Measurements from ENCODE around the gene PADI3. TPM values are rescaled to one million over a fixed set of nuclear protein-coding genes. Genes with fewer than 3 reads are reported as not detected.

PADI3 gene
- total and polyA plus RNA-seq, 12 donors: not detected

DNA sequence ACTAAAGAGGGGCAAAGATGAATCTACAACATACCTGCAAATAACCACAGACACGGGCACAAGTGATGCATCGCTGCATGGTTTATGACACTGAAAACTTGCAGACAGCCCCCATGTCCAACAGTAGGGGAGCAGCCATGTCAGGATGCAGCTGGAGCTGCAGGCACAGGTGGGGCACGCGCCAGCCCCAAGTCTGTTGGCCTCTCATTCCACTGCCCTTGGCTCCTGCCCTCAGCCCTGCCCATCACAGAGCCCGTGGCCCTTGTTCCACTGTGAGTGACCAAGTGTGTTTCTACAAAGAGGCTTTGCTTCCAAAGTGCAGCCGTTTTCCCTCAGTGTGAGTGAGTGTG lies 55.9 kb downstream of the PADI3 start:
- H3K9me3 ChIP-seq (replicated peaks in 1 of 3): no peaks in the 10 kb centered on the region
- no peaks in the 10 kb centered on the region for H3K4me1 ChIP-seq (replicated peaks in 1 of 2)
- H3K36me3 ChIP-seq (replicated peaks in 1 of 2): no peaks in the 10 kb centered on the region
- DNase-seq: no peak
- H3K27ac ChIP-seq: no peak overlapping the region
- H3K4me3 ChIP-seq: no peak overlapping the region
- no peak for TF ChIP-seq POLR2A (IDR thresholded peaks at IDR 0.05)
- TF ChIP-seq, protein P1, sequence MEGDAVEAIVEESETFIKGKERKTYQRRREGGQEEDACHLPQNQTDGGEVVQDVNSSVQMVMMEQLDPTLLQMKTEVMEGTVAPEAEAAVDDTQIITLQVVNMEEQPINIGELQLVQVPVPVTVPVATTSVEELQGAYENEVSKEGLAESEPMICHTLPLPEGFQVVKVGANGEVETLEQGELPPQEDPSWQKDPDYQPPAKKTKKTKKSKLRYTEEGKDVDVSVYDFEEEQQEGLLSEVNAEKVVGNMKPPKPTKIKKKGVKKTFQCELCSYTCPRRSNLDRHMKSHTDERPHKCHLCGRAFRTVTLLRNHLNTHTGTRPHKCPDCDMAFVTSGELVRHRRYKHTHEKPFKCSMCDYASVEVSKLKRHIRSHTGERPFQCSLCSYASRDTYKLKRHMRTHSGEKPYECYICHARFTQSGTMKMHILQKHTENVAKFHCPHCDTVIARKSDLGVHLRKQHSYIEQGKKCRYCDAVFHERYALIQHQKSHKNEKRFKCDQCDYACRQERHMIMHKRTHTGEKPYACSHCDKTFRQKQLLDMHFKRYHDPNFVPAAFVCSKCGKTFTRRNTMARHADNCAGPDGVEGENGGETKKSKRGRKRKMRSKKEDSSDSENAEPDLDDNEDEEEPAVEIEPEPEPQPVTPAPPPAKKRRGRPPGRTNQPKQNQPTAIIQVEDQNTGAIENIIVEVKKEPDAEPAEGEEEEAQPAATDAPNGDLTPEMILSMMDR (IDR thresholded peaks at IDR 0.05): no peak
- H3K27me3 ChIP-seq: peaks cover 9% of the 10 kb centered on the region
- intact Hi-C loops (cut with DNase I): no loop called here
- WGBS, 4 donors: 58 to 73% (median 63%) methylated on average over 4 to 6 of the region's 6 CpGs

DNA sequence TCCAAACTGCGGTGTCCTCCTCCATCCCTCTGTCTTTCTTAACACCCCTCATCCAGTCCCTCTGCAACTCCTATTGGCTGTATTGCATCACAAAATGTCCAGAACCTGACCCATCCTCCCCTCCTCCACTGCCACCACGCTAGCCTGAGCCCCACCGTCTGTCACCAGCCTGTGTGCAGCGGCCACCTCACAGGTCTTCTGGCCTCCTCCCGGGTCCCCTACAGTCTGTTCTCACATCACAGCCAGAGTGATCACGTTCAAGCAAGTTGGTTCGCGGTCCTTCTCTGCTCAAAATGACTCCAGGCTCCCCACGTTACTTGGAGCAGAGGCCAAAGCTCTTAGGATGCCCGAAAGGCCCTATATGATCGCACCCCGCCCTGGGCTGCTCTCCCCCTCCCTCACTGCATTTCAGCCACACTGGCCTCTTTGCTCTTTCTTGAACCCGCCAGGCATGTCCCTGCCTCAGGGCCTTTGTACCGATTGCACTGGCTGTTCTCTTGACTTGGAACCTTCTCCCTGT lies 56.7 kb downstream of the PADI3 start:
- no peaks in the 10 kb centered on the region for H3K4me1 ChIP-seq (replicated peaks in 1 of 2)
- no peak for DNase-seq
- WGBS, 4 donors: 74 to 83% (median 80%) methylated on average over 13 to 14 of the region's 14 CpGs
- H3K27me3 ChIP-seq: peaks cover 9% of the 10 kb centered on the region
- H3K27ac ChIP-seq: no peak overlapping the region
- H3K9me3 ChIP-seq (replicated peaks in 1 of 3): no peaks in the 10 kb centered on the region
- intact Hi-C loops (cut with DNase I): no loop called here
- no peaks in the 10 kb centered on the region for H3K36me3 ChIP-seq (replicated peaks in 1 of 2)
- TF ChIP-seq POLR2A (IDR thresholded peaks at IDR 0.05): no peak
- TF ChIP-seq, protein P1 (IDR thresholded peaks at IDR 0.05): no peak
- no peak overlapping the region for H3K4me3 ChIP-seq

DNA sequence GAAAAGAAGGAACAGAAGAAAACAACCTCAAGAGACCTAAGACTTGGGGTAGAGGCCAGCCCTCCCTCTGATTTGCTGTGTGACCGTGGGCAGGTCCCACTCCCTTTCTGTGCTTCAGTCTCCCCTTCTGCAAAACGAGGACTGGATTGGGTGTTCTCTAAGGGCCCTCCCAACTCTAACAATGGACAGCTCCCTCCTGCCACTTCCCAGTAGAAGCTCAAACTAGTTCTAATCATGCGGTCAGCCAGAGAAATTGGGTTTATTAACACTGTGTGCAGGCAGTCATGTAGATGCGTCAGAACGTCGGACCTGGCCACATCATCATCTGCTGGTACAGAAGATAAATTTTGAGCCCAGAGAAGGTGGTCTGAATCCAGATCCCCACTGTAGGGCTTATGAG lies 57.5 kb downstream of the PADI3 start:
- WGBS, 4 donors: 67 to 78% (median 74%) methylated on average over 6 of the region's 6 CpGs
- H3K9me3 ChIP-seq (replicated peaks in 1 of 3): no peaks in the 10 kb centered on the region

DNA sequence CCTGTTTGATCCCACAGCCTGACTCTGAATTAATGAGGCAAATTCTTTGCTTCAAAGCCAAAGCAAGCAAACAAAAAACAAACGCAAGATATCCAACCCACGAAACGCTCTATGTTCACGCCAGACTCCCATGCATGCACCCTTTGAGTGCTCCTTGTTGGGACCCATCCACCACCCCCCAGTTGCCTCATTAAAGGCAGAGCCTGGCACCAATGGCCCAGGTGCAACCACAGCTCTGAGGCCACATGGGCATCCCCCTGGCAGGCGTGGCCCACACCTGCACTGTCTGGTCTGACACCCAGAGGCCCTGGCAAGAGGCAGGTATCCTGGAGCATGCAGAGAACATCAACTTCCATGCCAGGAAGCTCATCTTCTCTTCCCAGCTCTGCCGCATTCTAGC lies 58.0 kb downstream of the PADI3 start:
- no peak for DNase-seq
- no peak overlapping the region for H3K27ac ChIP-seq
- intact Hi-C loops (cut with DNase I): no loop called here
- no peaks in the 10 kb centered on the region for H3K9me3 ChIP-seq (replicated peaks in 1 of 3)
- WGBS, 4 donors: 40 to 48% (median 42%) methylated on average over 5 to 6 of the region's 6 CpGs
- no peak overlapping the region for H3K4me3 ChIP-seq
- no peaks in the 10 kb centered on the region for H3K36me3 ChIP-seq (replicated peaks in 1 of 2)
- H3K4me1 ChIP-seq (replicated peaks in 1 of 2): no peaks in the 10 kb centered on the region
- peaks cover 9% of the 10 kb centered on the region for H3K27me3 ChIP-seq
- TF ChIP-seq POLR2A (IDR thresholded peaks at IDR 0.05): no peak
- TF ChIP-seq, protein P1 (IDR thresholded peaks at IDR 0.05): no peak

More for the DNA sequence above, 57.5 kb downstream of the PADI3 start:
- peaks cover 9% of the 10 kb centered on the region for H3K27me3 ChIP-seq
- H3K36me3 ChIP-seq (replicated peaks in 1 of 2): no peaks in the 10 kb centered on the region
- no peak overlapping the region for H3K4me3 ChIP-seq
- TF ChIP-seq, protein P1 (IDR thresholded peaks at IDR 0.05): no peak
- TF ChIP-seq POLR2A (IDR thresholded peaks at IDR 0.05): no peak
- intact Hi-C loops (cut with DNase I): no loop called here
- no peak for DNase-seq
- no peak overlapping the region for H3K27ac ChIP-seq
- H3K4me1 ChIP-seq (replicated peaks in 1 of 2): no peaks in the 10 kb centered on the region

Measured in adrenal gland (tissue), 12 donors.